GM18505 (cell line): ENCODE data around the gene SPHK2.
"Not testable (repeated sequence)": the region's sequence is repeated elsewhere in the genome, so short reads cannot be mapped to it uniquely, and the experiment has no call there.

Experiments
- ATAC-seq: cut with Tn5 transposase; IDR thresholded peaks from one replicate; pipeline ENCODE4 v1.9.1; 2021; ENCODE audit not compliant: unreplicated experiment
- POLR2A ChIP-seq: IDR thresholded peaks from 4 replicates; pipeline ENCODE4 v1.6.1; 2011; ENCODE audit warnings: borderline replicate concordance; ENCODE audit not compliant: insufficient read depth, insufficient read length; ENCODE audit errors: extremely low read depth

Gene SPHK2

DNA sequence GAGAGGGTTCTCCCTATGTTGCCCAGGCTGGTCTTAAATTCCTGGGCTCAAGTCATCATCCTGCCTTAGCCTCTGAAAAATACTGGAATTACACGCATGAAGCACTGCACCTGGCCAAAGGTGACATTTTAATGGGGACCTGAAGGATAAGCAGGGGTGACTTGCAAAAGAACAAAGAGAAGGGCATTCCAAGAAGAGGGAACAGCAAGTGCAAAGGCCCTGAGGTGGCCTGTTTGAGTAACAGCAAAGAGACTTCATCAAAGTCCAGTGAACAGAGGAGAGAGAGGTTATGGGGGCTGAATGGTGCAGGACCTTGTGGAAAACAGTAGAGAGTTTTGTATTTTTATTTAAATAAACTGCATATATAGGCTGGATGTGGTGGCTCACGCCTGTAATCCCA, 22.5 kb downstream of the SPHK2 start:
- ATAC-seq: no peak
- no peak for TF ChIP-seq POLR2A

DNA sequence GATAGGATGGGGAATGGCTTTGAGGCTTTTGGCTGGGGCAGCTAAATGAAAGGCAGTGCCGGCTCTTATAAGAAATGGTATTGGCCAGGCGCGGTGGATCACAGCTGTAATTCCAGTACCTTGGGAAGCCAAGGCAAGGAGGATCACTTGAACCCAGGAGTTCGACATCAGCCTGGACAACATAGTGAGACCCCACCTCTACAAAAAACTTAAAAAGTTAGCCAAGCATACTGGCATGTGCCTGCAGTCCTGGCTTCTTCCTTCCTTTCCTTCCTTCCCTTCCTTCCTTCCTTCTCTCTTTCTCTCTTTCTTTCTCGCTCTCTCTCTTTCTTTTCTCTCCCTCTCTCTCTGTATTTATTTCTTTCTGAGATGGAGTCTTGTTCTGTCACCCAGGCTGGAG, 23.6 kb downstream of the SPHK2 start:
- TF ChIP-seq POLR2A: no peak
- ATAC-seq: no peak

DNA sequence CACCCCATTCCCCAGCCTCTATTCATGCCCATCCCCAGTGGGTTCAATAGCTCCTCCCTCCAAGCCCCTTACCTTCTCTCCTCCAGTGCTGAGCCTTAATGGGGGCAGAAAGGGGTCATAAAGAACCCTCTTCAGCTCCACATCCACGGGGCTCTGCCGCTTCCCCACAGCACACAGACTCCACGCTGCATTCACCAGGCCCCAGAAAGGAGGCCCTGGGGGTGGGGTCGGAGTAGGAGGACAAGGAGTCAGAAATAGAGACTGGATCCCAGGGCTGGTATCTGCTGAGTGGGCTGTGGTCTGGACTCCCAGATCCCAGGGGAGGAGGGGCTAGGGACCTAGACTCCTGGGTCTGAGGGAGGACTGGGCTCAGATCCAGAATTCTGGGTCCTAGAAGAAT, 25.0 kb downstream of the SPHK2 start:
- ATAC-seq: no peak
- TF ChIP-seq POLR2A: no peak

DNA sequence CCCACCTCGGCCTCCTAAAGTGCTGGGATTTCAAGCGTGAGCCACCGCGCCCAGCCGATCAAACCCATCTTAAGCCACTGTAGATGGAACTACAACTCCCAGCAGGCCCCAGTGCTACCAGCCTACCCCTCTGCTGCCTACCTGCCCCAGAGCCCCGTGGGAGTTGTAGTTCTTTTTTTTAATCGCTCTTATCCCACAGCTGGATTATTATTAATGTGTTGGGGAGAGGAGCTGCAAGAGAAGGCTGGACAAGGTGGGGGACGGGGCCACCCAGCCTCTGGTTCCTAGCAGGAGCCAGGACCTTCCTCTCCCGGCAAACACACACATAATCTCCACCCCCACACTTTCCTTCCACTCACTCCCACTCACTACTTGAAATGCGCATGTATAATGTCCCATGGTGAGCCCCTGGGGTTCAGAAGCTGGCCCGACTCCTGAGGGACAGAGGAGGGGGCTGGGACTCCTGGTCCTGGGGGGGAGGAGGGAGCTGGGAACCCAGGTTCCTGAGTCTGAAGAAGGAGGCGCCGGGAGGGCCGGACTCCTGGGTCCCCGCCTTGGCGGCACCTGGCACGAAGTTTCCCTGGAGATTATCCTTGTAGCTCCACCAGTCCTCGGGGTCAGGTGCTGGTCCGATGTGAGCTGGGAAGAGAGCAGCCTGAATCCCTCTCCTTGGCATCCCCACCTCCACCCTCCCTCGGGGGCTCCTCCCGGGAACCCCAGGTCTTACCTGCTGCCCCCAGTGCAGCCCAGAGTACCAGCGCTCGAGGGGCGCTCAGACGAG, 25.7 kb downstream of the SPHK2 start:
- peak; percentile 31 for TF ChIP-seq POLR2A
- ATAC-seq: no peak

DNA sequence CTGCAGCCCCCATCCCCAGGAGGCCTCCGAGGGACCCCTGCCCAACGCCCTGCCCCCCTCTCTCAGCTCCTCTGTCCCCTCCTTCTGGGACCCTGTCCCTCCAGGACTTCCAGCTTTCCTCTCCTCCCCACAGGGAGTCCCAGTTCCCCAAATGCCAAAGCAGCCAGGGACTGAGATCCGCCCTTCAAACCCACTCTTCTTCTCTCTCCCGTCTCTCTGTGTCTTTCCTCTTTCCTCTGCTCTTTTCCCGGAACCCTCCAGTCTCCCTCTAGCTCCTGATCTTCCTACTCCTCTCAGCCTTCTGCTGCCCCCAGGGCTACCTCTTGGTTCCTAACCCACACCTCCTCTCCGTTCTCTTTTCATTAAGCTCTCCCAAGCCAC, 26.3 kb downstream of the SPHK2 start:
- no peak for ATAC-seq
- TF ChIP-seq POLR2A: no peak

DNA sequence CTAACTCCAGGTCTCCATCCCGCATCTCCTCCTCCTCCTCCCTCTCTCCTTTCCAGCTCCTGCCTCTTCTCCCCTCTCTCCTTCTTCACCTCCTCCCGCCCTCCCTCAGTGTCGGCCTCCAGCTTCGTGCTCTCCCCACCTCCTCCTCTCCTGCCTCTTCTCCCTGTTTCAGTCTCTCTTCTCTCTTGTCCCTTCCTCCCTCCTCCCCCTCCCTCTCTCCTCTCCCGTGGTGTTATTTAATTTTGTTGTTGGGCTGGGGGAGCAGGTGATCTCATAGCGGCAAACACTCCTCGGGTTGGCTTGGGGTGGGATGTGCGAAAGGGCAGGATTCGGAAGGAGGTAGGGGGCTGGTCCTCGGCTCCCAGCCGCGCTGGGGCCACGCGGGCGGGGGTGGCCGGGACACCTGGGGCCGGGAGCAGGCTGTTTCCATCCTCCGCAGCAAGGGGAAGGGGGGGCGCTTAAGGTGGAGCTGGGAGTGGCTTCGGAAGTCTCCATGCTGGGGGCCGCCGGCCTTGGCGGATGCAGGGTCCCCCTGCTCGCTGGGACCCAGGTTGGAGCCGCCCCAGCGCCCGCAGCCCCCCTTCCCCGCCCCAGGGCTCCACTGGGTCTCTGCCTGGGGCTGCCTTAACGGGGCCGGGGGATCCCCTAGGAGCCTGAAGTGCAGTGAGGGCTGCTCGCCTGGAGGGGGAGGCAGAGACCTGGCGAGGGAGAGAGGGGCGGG, 26.9 kb downstream of the SPHK2 start, which contains the start of gene CA11:
Gene CA11 (minus strand): TSS at position 187 of the 721 bp plus-strand sequence. CDS start 555 bp downstream, outside the sequence.
- ATAC-seq: peak; percentile 78
- no peak for TF ChIP-seq POLR2A

DNA sequence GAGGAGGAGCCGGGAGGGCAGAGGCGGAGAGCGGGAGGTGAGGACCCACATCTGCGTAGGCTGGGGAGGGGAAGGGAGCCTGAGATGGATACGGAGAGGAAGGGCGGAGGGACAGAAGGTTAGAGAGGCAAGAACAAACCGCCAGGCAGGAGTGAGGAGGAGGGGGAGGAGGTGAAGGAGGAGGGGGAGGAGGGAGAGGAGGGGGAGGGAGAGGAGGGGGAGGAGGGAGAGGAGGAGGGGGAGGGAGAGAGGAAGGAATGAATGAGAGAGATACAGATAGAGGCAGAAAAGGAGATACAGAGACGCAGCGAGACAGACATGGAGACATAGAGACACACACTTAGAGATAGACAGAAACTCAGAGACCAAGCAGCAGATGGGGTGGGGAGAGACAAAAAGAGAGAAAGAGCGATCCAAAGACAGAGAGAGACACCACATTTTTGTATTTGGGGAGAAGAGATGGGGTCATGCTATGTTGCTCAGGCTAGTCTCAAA, 27.5 kb downstream of the SPHK2 start:
- ATAC-seq: no peak
- no peak for TF ChIP-seq POLR2A

DNA sequence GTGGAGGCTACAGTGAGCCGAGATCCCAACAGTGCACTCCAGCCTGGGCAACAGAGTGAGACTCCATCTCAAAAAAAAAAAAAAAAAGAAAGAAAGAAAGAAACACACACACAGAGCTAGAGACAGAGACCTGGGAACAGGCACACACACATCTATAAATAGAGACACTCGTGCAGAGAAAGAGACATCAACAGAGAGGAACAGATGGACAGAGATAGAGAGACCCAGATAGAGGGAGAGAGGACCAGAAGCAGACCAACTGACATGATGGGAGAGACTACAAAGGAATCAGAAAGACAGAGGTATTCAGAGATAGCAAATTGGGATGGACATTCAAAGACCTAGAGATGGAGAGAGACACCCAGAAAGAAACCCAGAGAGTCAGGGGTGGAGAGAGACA, 28.8 kb downstream of the SPHK2 start:
- TF ChIP-seq POLR2A: no peak
- ATAC-seq: no peak

DNA sequence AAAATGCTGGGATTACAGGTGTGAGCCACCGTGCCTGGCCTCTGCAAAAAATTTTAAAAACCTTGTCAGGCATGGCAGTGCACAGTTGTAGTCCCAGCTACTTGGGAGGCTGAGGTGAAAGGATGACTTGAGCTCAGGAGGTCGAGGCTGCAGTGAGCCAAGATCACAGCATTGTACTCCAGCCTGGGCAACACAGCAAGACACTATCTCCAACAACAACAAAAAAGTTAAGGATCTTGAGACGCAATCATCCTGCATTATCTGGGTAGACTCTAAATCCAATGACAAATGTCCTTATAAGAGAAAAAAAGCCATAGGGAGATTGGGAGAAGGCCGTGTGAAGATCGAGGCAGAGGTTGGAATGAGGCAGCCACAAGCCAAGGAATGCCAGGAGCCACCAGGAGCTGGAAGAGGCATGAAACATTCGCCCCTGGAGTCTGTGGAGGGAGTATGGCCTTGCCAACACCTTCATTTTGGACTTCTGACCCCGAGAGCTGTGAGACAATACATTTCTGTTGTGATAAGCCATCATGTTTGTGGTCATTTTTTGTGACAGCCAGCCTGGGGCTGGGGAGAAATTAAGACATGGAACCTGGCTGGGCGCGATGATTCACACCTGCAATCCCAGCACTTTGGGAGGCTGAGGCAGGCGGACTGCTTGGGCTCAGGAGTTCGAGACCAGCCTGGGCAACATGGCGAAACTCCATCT, 31.8 kb downstream of the SPHK2 start:
- no peak for TF ChIP-seq POLR2A
- ATAC-seq: no peak

DNA sequence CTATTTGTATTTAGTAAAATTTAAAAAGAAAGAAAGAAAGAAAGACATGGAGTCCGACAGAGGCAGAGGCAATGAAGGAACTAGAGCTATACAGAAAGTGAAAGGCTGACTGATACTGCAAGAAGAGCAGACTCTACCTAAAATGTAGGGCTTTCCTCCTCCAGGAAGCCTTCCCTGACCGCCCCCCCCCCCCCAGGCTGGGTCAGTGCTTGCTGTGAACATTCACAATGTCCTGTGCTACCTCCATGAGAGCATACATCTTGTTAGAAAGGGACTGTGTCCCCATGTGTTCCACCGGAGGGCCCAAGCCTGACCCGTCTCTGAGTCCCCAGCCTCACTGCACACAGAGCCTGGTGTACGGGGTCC, 32.4 kb downstream of the SPHK2 start:
- no peak for ATAC-seq
- TF ChIP-seq POLR2A: no peak

DNA sequence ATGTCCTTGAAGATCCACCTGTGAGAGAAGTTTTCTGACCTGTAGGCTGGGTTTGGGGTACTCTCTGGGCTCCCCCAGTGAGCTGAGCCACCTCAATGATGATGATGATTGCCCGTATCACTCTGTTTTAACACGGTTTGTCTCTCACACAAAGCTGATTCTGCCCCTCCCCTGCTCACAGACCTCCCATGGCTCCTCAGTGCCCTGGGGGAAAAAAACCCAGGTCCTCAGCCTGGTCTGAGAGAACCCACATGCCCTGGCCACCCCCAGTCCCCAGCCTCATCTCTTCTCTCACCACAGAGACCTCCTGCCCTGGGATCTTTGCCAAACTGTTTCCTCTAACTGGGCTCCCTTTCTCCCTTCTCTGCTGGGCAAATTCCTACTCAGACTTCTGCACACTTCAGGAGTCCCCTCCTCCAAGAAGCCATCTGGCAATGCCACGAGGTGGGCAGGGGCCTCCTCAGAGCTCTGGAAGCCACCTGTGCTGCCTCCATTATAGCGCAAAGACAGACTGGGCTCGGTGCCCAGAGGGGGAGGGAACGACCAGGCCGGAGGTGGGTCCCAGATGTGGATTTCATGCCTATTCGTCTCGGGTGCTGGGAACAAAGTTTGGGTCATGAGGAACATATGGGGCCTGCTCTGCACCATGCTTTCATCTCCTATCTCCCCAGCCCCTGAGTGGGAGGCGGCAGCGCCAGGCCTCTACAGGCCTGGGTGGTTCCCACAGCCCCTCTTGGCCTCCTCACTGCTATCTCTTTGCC, 35.2 kb downstream of the SPHK2 start:
- TF ChIP-seq POLR2A: no peak
- no peak for ATAC-seq

DNA sequence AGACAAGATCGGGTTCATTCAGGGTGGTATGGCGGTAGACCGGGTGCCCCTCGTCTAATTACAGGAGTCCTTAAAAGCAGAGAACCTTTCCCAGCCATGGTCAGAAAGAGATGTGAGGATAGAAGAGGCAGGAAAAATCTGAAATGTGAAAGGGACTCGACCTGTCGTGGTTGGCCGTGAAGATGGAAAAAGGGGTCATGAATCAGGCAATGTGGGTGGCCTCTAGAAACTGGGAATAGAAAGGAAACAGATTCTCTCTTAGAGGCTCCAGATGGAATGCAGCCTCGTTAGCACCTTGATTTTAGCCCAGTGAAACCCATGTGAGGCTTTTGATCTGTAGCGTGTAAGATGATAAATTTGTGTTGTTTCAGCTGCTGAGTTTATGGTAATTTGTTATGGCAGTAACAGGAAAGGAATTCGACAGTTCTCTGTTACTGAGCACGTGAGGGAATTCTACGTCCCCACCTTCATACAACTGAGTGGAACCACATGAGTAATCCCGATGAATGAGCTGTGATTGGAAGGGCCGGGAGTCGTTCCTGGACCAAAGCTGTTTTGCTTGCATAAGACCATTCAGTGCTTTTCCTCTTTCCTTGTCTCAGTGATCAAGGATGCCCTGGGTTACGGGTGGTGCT, 37.7 kb downstream of the SPHK2 start:
- no peak for ATAC-seq

DNA sequence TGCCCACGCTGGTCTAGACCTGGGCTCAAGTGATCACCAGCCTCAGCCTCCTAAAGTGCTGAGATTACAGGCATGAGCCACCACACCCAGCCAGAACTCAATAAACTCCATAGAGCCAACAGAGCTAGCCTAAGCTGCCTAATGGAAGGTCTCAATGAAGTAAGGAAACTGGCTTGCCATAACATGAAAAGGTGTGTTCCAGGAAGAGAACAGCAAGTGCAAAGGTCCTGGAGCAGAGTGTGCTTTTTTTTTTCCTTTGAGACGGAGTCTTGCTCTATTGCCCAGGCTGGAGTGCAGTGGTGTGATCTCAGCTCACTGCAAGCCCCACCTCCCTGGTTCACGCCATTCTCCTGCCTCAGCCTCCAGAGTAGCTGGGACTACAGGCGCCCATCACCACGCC, 38.5 kb downstream of the SPHK2 start:
- not testable (repeated sequence) for ATAC-seq

More for the DNA sequence above, 37.7 kb downstream of the SPHK2 start:
- no peak for TF ChIP-seq POLR2A
